Uterus (tissue), 2 donors: ENCODE results near the gene CABCOCO1.

Source experiments
- POLR2A ChIP-seq, 2 donors: fragments of 450-650 bp; IDR thresholded peaks; one replicate each; pipeline ENCODE4 v1.6.1; 2016; ENCODE audit warnings: antibody characterized with exemption in 2 of 2, mild to moderate bottlenecking in 1 of 2, moderate library complexity in 1 of 2
- TF ChIP-seq, protein P1 (sequence below), 4 experiments: fragments of 200-600 bp in 2 of 4; fragments of 450-650 bp in 2 of 4; sonication (generic) in 2 of 4; IDR thresholded peaks; one replicate each; pipeline ENCODE4 v1.5.1; 2016 to 2019; ENCODE audit warnings: antibody characterized with exemption in 4 of 4, mild to moderate bottlenecking in 2 of 4, moderate library complexity in 1 of 4

GRCh38 chr10:61751599-61751998, 88.9 kb downstream of the CABCOCO1 start:
- TF ChIP-seq, protein P1, sequence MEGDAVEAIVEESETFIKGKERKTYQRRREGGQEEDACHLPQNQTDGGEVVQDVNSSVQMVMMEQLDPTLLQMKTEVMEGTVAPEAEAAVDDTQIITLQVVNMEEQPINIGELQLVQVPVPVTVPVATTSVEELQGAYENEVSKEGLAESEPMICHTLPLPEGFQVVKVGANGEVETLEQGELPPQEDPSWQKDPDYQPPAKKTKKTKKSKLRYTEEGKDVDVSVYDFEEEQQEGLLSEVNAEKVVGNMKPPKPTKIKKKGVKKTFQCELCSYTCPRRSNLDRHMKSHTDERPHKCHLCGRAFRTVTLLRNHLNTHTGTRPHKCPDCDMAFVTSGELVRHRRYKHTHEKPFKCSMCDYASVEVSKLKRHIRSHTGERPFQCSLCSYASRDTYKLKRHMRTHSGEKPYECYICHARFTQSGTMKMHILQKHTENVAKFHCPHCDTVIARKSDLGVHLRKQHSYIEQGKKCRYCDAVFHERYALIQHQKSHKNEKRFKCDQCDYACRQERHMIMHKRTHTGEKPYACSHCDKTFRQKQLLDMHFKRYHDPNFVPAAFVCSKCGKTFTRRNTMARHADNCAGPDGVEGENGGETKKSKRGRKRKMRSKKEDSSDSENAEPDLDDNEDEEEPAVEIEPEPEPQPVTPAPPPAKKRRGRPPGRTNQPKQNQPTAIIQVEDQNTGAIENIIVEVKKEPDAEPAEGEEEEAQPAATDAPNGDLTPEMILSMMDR (IDR thresholded peaks at IDR 0.05), result no peak
- TF ChIP-seq POLR2A (IDR thresholded peaks at IDR 0.05), result no peak
